Uterus (tissue), 2 donors: ENCODE results near the gene TRIM4.

Experiments
- POLR2A ChIP-seq, 2 donors: fragments of 450-650 bp; IDR thresholded peaks; one replicate each; pipeline ENCODE4 v1.6.1; 2016; ENCODE audit warnings: antibody characterized with exemption in 2 of 2, mild to moderate bottlenecking in 1 of 2, moderate library complexity in 1 of 2
- TF ChIP-seq, protein P1 (sequence below), 4 experiments: fragments of 200-600 bp in 2 of 4; fragments of 450-650 bp in 2 of 4; sonication (generic) in 2 of 4; IDR thresholded peaks; one replicate each; pipeline ENCODE4 v1.5.1; 2016 to 2019; ENCODE audit warnings: antibody characterized with exemption in 4 of 4, mild to moderate bottlenecking in 2 of 4, moderate library complexity in 1 of 4

DNA sequence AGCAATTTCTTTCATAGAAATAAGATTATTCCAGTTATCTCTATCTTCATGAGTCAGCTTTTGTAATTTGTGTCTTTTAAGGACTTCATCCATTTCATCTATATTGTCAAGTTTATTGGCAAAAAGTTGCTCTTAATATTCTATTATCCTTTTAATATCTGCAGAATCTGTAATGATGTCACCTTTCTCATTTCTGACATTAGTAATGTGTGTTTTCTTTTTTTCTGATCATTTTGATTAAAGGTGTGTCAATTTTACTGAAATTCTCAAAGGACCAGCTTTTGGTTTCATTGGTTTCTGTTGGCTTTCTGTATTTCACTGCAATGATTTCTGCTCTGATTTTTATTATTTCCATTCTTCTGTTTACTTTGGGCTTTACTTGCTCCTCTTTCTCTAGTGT is 24.6 kb downstream of the TRIM4 start:
- TF ChIP-seq, protein P1, sequence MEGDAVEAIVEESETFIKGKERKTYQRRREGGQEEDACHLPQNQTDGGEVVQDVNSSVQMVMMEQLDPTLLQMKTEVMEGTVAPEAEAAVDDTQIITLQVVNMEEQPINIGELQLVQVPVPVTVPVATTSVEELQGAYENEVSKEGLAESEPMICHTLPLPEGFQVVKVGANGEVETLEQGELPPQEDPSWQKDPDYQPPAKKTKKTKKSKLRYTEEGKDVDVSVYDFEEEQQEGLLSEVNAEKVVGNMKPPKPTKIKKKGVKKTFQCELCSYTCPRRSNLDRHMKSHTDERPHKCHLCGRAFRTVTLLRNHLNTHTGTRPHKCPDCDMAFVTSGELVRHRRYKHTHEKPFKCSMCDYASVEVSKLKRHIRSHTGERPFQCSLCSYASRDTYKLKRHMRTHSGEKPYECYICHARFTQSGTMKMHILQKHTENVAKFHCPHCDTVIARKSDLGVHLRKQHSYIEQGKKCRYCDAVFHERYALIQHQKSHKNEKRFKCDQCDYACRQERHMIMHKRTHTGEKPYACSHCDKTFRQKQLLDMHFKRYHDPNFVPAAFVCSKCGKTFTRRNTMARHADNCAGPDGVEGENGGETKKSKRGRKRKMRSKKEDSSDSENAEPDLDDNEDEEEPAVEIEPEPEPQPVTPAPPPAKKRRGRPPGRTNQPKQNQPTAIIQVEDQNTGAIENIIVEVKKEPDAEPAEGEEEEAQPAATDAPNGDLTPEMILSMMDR (IDR thresholded peaks at IDR 0.05): no peak
- TF ChIP-seq POLR2A (IDR thresholded peaks at IDR 0.05): no peak
